ENCODE results near the gene KCNV2.

GRCh38 chr9:2730971-2731370 is 13.7 kb downstream of the KCNV2 start:
- TF ChIP-seq, protein P1, sequence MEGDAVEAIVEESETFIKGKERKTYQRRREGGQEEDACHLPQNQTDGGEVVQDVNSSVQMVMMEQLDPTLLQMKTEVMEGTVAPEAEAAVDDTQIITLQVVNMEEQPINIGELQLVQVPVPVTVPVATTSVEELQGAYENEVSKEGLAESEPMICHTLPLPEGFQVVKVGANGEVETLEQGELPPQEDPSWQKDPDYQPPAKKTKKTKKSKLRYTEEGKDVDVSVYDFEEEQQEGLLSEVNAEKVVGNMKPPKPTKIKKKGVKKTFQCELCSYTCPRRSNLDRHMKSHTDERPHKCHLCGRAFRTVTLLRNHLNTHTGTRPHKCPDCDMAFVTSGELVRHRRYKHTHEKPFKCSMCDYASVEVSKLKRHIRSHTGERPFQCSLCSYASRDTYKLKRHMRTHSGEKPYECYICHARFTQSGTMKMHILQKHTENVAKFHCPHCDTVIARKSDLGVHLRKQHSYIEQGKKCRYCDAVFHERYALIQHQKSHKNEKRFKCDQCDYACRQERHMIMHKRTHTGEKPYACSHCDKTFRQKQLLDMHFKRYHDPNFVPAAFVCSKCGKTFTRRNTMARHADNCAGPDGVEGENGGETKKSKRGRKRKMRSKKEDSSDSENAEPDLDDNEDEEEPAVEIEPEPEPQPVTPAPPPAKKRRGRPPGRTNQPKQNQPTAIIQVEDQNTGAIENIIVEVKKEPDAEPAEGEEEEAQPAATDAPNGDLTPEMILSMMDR (conservative IDR thresholded peaks at IDR 0.05; ENCODE audit: low read depth in 2 of 2), result no peak
- no peak for TF ChIP-seq REST (IDR thresholded peaks at IDR 0.05; ENCODE audit: unreplicated experiment)
- TF ChIP-seq POLR2AphosphoS5 (IDR thresholded peaks at IDR 0.05; ENCODE audit: low read depth), result no peak
- TF ChIP-seq EZH2phosphoT487 (IDR thresholded peaks at IDR 0.05; ENCODE audit: unreplicated experiment), result no peak
- no peak for TF ChIP-seq EZH2 (IDR thresholded peaks at IDR 0.05; ENCODE audit: low read depth, unreplicated experiment)

Measured in GM23338 (cell line).